Frontal cortex (tissue), 4 donors: ENCODE measurements around the gene ADGRA3. TPM values are rescaled to one million over a fixed set of nuclear protein-coding genes. Genes with fewer than 3 reads are reported as not detected.
"Not testable (repeated sequence)": the region's sequence is repeated elsewhere in the genome, so short reads cannot be mapped to it uniquely, and the experiment has no call there.

Source experiments
- DNase-seq, 2 donors: peaks; one replicate each; pipeline ENCODE4 v3.0.0; 2012; ENCODE audit warnings: low spot score in 2 of 2
- FAIRE-seq: peaks from 2 replicates; lab custom pipeline; 2012; peaks lifted over from hg19 to GRCh38; lab: Jason Lieb, UNC
- total RNA-seq: library from RNA; depleted of rRNA; stranded (reverse); fragments of >200 nt; gene quantifications from one replicate; pipeline ENCODE4 v1.2.3, GENCODE V29; 2014
- donor health status: control.
- donor health status: control.
- donor health status: control.

The ADGRA3 gene
- total RNA-seq, 1 donor from 2014 or later, result 45.2 TPM

GRCh38 chr4:22482250-22483127 lies 33.4 kb downstream of the ADGRA3 start:
- FAIRE-seq, result no peak
- no peak for DNase-seq

- DNase-seq, result no peak
- no peak for FAIRE-seq
Measured at GRCh38 chr4:22480675-22481327, 35.1 kb downstream of the ADGRA3 start.

GRCh38 chr4:22478426-22478825 lies 37.4 kb downstream of the ADGRA3 start:
- DNase-seq (no peak), FAIRE-seq (no peak)

GRCh38 chr4:22477813-22478182 lies 38.1 kb downstream of the ADGRA3 start:
- no peak for DNase-seq
- no peak for FAIRE-seq

GRCh38 chr4:22477136-22477812 lies 38.6 kb downstream of the ADGRA3 start:
- FAIRE-seq, result no peak
- no peak for DNase-seq

- DNase-seq, result no peak
- FAIRE-seq, result no peak
Measured at GRCh38 chr4:22476011-22476410, 39.9 kb downstream of the ADGRA3 start.

GRCh38 chr4:22475311-22475646 lies 40.6 kb downstream of the ADGRA3 start:
- not testable (repeated sequence) for DNase-seq, FAIRE-seq

GRCh38 chr4:22474636-22475310 lies 41.1 kb downstream of the ADGRA3 start:
- FAIRE-seq (no peak), DNase-seq (no peak)

- DNase-seq (no peak), FAIRE-seq (no peak)
Measured at GRCh38 chr4:22473268-22473667, 42.6 kb downstream of the ADGRA3 start.

GRCh38 chr4:22471999-22472461 lies 43.8 kb downstream of the ADGRA3 start:
- DNase-seq (no peak), FAIRE-seq (no peak)

GRCh38 chr4:22471419-22471818 lies 44.4 kb downstream of the ADGRA3 start:
- DNase-seq, result no peak
- FAIRE-seq, result no peak

- DNase-seq (no peak), FAIRE-seq (no peak)
Measured at GRCh38 chr4:22466581-22466980, 49.3 kb downstream of the ADGRA3 start.

GRCh38 chr4:22465996-22466395 lies 49.9 kb downstream of the ADGRA3 start:
- FAIRE-seq, result no peak
- no peak for DNase-seq

GRCh38 chr4:22465349-22465748 lies 50.5 kb downstream of the ADGRA3 start:
- DNase-seq, result no peak
- no peak for FAIRE-seq

GRCh38 chr4:22463179-22463578 lies 52.7 kb downstream of the ADGRA3 start:
- DNase-seq (no peak), FAIRE-seq (no peak)

- no peak for FAIRE-seq
- DNase-seq, result no peak
Measured at GRCh38 chr4:22462688-22463087, 53.2 kb downstream of the ADGRA3 start.

- DNase-seq (no peak), FAIRE-seq (no peak)
Measured at GRCh38 chr4:22460266-22460665, 55.6 kb downstream of the ADGRA3 start.

- DNase-seq (no peak), FAIRE-seq (no peak)
Measured at GRCh38 chr4:22458098-22458497, 57.8 kb downstream of the ADGRA3 start.

- FAIRE-seq (no peak), DNase-seq (no peak)
Measured at GRCh38 chr4:22457348-22457747, 58.5 kb downstream of the ADGRA3 start.

GRCh38 chr4:22456291-22456690 lies 59.6 kb downstream of the ADGRA3 start:
- FAIRE-seq (no peak), DNase-seq (no peak)
